ENCODE data around the gene TSHZ2.
A peak's percentile ranks its signal among the peaks of the same experiment; 100 is the strongest.

The TSHZ2 gene, protein sequence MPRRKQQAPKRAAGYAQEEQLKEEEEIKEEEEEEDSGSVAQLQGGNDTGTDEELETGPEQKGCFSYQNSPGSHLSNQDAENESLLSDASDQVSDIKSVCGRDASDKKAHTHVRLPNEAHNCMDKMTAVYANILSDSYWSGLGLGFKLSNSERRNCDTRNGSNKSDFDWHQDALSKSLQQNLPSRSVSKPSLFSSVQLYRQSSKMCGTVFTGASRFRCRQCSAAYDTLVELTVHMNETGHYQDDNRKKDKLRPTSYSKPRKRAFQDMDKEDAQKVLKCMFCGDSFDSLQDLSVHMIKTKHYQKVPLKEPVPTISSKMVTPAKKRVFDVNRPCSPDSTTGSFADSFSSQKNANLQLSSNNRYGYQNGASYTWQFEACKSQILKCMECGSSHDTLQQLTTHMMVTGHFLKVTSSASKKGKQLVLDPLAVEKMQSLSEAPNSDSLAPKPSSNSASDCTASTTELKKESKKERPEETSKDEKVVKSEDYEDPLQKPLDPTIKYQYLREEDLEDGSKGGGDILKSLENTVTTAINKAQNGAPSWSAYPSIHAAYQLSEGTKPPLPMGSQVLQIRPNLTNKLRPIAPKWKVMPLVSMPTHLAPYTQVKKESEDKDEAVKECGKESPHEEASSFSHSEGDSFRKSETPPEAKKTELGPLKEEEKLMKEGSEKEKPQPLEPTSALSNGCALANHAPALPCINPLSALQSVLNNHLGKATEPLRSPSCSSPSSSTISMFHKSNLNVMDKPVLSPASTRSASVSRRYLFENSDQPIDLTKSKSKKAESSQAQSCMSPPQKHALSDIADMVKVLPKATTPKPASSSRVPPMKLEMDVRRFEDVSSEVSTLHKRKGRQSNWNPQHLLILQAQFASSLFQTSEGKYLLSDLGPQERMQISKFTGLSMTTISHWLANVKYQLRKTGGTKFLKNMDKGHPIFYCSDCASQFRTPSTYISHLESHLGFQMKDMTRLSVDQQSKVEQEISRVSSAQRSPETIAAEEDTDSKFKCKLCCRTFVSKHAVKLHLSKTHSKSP (N-terminal part only)

GRCh38 chr20:52972190-52972937 is at the start of gene TSHZ2:
Gene TSHZ2 (plus strand): TSS chr20:52972358. CDS start chr20:52973294, 936 bp downstream.
- DNase-seq, result peak; percentile 67

GRCh38 chr20:52922436-52922835 is 49.7 kb upstream of the TSHZ2 start:
- DNase-seq, result no peak

GRCh38 chr20:52923123-52923937 is 48.8 kb upstream of the TSHZ2 start:
- no peak for DNase-seq

DNA sequence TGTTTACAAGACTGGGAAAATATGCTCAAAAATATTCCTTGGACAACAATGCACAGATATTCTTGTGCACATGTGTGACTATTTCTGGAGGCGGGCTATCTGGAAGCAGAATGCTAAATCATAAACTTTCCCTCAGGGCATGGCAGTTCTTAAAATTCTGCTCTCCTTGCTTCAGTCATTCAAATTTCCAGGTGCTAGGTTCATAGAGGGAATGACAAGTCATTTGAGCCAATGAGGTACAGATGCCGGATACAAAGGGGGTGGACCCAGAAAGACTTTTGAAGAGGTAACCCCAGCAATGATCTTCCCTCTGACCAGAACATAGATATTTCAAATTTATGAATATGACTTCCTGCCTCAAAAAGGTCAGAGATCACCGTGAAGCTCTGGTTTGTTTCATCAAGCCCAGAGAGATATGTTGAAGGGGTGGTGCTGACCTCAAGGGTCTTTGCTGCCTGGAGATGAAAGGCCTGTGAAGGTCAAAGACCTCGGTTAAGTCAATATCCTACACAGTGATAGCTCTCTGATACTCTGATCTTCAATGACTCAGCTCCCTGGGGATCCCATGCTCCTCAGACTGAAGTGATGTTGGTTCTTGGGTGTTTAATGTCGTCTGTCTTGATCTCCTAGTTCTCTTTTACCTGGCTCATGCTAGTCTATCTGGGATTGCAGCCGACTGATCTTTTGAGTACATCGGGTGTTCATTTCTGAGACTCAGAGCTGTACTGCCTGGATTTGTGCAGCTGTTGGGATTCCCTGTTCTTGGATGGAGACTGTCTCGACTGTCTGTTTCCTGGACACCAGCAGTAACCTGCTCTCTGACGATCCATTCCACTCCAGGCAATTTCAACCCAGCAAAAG is 47.5 kb upstream of the TSHZ2 start:
- DNase-seq, result no peak

DNA sequence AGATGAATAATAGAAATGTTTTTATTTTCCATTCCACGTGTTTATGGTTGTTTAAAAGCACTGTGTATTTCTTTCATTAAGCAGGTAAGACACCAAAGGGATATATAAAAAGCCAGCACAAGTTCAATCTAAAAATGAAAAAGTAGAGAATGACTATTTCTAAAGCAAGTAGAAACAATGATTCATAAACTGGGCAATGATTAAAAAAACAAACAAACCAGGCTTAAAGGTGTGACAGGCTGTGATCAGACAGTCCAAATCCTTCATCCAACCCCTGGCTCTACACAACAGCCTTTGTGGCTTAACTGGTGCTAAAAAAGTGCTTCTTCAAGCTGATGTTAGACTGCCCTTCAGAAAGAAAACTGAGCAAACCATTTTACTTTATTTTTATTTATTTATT is 45.7 kb upstream of the TSHZ2 start:
- DNase-seq, result no peak

- no peak for DNase-seq
Measured at GRCh38 chr20:52933867-52934266, 38.3 kb upstream of the TSHZ2 start.

- DNase-seq, result no peak
Measured at GRCh38 chr20:52936351-52937340, 35.5 kb upstream of the TSHZ2 start.

DNA sequence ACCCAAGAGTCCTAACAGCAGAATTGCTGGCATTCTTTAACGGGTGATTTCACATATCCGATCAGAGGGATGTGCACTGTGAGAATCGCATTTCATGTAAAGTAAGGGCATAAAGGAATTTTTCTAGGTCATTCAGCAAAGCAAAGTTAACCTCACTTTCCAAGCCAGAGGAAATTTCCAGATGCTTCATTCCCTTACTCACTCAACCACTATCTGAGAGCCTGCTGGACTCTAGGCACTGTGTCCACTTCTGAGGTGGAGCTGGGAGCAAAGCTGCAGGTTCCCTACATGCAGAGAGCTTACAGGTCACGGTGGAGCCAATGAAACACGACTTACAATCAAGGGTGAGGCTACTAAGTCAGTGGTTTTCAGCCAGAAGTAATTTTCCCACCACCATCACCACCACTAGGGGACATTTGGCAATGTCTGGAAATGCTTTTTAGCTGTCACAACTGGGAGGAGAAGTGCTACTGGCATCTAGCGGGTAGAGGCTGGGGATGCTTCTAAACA is 34.5 kb upstream of the TSHZ2 start:
- DNase-seq, result no peak

- no peak for DNase-seq
Measured at GRCh38 chr20:52939141-52939540, 33.0 kb upstream of the TSHZ2 start.

- DNase-seq, result no peak
Measured at GRCh38 chr20:52941808-52942207, 30.4 kb upstream of the TSHZ2 start.

GRCh38 chr20:52943185-52943841 is 28.8 kb upstream of the TSHZ2 start:
- DNase-seq, result no peak

- no peak for DNase-seq
Measured at GRCh38 chr20:52945268-52945667, 26.9 kb upstream of the TSHZ2 start.

DNA sequence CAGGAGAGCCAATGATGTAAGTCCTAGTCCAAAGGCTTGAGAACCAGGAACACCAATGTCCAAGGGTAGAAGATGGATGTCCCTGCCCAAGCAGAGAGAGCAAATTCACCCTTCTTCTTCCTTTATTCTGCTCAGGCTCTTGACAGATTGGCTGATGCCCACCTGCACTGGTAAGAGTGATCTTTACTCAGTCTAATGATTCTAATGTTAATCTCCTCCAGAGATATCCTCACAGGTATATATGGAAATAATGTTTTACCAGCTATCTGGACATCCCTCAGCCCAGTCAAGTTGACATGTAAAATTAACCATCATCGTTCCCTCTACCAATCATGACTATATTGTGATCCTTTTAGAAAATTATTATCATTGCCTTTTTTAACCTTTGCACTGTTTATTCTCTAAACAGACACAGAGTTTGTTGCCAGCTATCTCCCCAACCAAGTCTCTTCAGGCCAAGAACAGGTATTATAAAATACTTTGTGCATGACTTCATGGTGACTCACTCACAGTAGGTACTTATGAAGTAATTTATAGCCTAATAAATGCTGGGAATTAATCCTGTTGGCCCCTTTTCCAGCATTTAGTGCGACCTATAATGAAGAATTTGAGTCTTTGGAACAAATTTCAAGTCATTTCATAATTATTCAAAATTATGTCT is 26.2 kb upstream of the TSHZ2 start:
- DNase-seq, result no peak

DNA sequence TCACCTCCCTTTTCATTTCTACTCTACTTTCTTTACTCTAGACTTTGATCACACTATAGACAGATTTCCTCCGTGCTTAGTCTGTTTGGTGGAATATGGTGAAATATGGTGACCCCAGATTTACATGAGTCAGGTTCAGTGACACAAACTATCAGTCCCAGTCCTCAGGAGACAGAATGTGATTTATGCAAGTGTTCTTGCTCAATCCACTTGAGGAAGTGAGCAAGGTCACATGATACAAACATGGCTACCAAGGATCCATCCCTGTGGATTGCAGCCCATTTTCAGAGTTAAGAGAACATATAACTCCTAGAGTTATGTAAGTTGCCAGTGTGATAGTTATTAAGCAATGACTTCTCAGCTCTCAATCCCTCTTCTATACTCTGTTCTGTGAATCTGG is 23.7 kb upstream of the TSHZ2 start:
- DNase-seq, result no peak

DNA sequence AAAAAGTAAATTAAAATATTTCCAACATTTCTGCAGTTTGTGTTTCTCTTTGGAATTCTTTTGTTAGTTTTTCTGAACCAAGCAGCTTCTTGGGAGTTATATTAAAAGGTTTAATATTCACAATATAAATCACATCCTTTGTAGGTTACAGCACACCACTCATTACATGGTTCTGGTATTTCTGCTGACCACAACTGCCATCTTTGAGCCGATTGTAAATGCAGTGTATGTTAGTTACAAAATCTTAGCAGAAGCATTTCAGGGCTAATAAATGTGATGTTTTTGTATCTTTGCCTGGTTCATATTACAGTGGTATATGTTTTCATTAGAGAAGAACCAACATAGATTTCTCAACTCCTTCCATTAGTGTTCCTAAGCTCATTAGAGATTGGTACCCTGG is 19.1 kb upstream of the TSHZ2 start:
- no peak for DNase-seq

- no peak for DNase-seq
Measured at GRCh38 chr20:52954849-52955248, 17.3 kb upstream of the TSHZ2 start.

DNA sequence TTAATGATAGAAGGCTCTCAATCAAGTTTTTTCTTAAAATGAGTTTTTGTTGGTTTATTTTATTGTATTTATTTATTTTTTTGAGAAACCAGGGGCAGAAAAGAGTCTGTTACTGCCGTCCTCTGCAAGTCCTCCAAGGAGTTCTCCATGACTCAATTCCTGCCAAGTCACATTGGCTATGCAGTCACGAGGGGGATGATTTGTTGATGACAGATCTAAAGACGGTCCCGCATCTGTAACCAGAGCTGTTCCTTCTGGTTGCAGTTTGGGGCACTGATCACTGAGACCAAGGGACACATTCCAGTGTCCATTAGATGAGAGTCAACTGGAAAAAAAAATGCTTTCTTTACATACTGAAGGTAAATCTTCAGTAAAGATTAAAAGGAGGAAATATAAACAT is 13.9 kb upstream of the TSHZ2 start:
- no peak for DNase-seq

DNA sequence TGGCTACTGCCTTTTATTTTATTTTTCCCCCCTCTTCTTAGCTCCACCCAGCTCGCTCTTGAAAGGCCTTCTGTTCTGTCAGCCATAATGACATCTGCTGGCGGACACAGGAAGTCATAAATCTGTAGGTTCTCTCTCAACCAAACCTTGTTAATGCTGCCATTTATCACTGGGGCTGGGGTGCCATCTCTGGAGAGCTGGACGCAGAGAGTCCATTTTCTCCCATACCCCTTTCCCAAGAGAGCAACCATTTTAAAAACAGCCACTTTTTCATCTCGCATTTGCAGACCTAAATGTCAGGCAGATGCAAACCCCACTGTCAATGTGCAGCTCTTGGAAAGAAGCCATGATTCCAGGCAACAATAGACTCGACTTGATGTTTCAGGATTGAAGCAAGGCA is 13.0 kb upstream of the TSHZ2 start:
- no peak for DNase-seq

Measured in CD4-positive, alpha-beta T cell treated with Interleukin-17A for 4 hours (primary cell).